SK-N-SH treated with all-trans-retinoic acid at 6 μM for 48 hours (cell line): Measurements from ENCODE around the gene RAB3IL1.

Experiments used
- CREB5 ChIP-seq: fragments of 250-450 bp; sonication (Bioruptor Pico); IDR thresholded peaks from 2 replicates; pipeline ENCODE4 v1.5.1; 2020; ENCODE audit warnings: low read depth, mild to moderate bottlenecking, moderate library complexity
- PATZ1 ChIP-seq: fragments of 250-450 bp; sonication (Bioruptor Pico); IDR thresholded peaks from 2 replicates; pipeline ENCODE4 v1.8.0; 2020; ENCODE audit warnings: mild to moderate bottlenecking, moderate library complexity, borderline replicate concordance
- POU6F1 ChIP-seq: fragments of 250-450 bp; sonication (Bioruptor Pico); IDR thresholded peaks from 2 replicates; pipeline ENCODE4 v1.8.0; 2021; ENCODE audit warnings: low read depth, mild to moderate bottlenecking, moderate library complexity, borderline replicate concordance
- SNAI2 ChIP-seq: fragments of 250-450 bp; sonication (Bioruptor Pico); IDR thresholded peaks from 2 replicates; pipeline ENCODE4 v1.5.0; 2020; ENCODE audit warnings: mild to moderate bottlenecking, moderate library complexity

GRCh38 chr11:61854966-61855714 lies 62.2 kb downstream of the RAB3IL1 start:
- no peak for TF ChIP-seq CREB5 (CRISPR knock-in tag)
- no peak for TF ChIP-seq POU6F1 (CRISPR knock-in tag)
- TF ChIP-seq PATZ1 = no peak
- TF ChIP-seq SNAI2 (CRISPR knock-in tag) = no peak
